HL-60 (cell line): Measurements from ENCODE around the gene SPAG9.

Source experiments
- CTCF ChIP-seq: IDR thresholded peaks from one replicate; pipeline ENCODE4 v1.5.1; 2011; ENCODE audit warnings: low read length, control low read depth, inconsistent platforms; ENCODE audit not compliant: insufficient read depth
- GABPA ChIP-seq: IDR thresholded peaks from 2 replicates; pipeline ENCODE4 v1.6.1; 2012; ENCODE audit warnings: low read depth
- POLR2AphosphoS5 ChIP-seq: IDR thresholded peaks from 2 replicates; pipeline ENCODE4 v1.6.1; 2012; ENCODE audit warnings: low read depth
- REST ChIP-seq: IDR thresholded peaks from 2 replicates; pipeline ENCODE4 v1.6.1; 2012; ENCODE audit warnings: low read depth; ENCODE audit not compliant: insufficient replicate concordance
- SPI1 ChIP-seq: IDR thresholded peaks from 2 replicates; pipeline ENCODE4 v1.6.1; 2012; ENCODE audit warnings: low read depth, mild to moderate bottlenecking, borderline replicate concordance

- no peak for TF ChIP-seq CTCF
- no peak for TF ChIP-seq POLR2AphosphoS5
- TF ChIP-seq REST = no peak
- TF ChIP-seq GABPA = no peak
- no peak for TF ChIP-seq SPI1
Measured at GRCh38 chr17:51097708-51098446, 22.8 kb downstream of the SPAG9 start.
